ENCODE data around the gene CHRNA1. TPM values are rescaled to one million over a fixed set of nuclear protein-coding genes. Genes with fewer than 3 reads are reported as not detected.

Gene CHRNA1
- total and polyA plus RNA-seq, 2 of the 13 experiments (the other 11 are each of a cell fraction or from before 2014, with no cell fraction given), result not detected

DNA sequence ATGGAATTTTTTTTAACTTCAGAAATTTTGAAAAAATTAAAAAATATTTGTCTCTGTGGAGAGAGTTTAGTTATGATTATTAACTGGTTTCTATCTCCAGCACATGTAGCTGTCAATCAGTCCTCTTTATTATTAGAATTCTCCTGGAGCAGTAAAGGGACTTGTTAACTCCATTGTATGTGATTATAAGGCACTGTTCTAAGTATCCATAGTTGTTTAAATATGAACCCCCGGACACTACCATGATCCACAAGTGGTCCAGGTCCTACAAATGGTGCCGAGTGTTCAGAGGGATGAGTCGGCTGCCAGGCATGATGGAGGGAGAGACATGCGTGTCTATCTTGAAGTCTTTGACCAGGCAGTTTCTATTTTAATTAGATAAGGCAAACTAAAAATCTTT is 492 bp downstream of the CHRNA1 start:
- 42% methylated on average over 4 of the region's 4 CpGs for WGBS (ENCODE audit: low lambda C conversion rate)
- Histone ChIP-seq H3K4me1 (ENCODE audit: insufficient read depth, low read length) (no peaks in the 10 kb centered on the region), H3K4me2 (ENCODE audit: low read depth, low read length) (no peak overlapping the region), H3K9ac (ENCODE audit: insufficient read depth, low read depth, low read length) (no peak overlapping the region), H4K20me1 (ENCODE audit: insufficient read depth, low read length) (no peaks in the 10 kb centered on the region), H3K4me3 (replicated peaks in 1 of 3; ENCODE audit: insufficient read depth in 1 of 3, low read depth in 2 of 3, low read length in 3 of 3) (no peak overlapping the region), H3K27ac (ENCODE audit: extremely low read length, insufficient read depth, low read length) (no peak overlapping the region), H3K9me3 (ENCODE audit: low read length) (no peaks in the 10 kb centered on the region), H3K79me2 (ENCODE audit: insufficient read depth, low read length) (no peaks in the 10 kb centered on the region), H3K27me3 (ENCODE audit: control insufficient read depth in 1 of 2, insufficient read depth in 2 of 2, low read length in 2 of 2) (peaks cover 0 to 13% of the 10 kb centered on the region in 2 experiments; a peak in 1 of 5 replicates), H2AFZ (ENCODE audit: low read length) (no peak overlapping the region), H3K36me3 (replicated peaks in 1 of 2; ENCODE audit: control insufficient read depth in 1 of 2, insufficient read depth in 2 of 2, low read length in 2 of 2) (no peaks in the 10 kb centered on the region)
- in situ Hi-C loops (cut with HindIII; ENCODE audit: extremely low pct_ligation_motif_present, low pct_unique_long_range_greater_than_20kb), result no loop called here
- TF ChIP-seq FLYWCH1 (CRISPR knock-in tag; IDR thresholded peaks at IDR 0.05) (no peak), ZNF580 (CRISPR knock-in tag; IDR thresholded peaks at IDR 0.05; ENCODE audit: borderline replicate concordance, low read depth) (no peak), CAMTA2 (CRISPR knock-in tag; IDR thresholded peaks at IDR 0.05; ENCODE audit: borderline replicate concordance) (no peak), SMC3 (IDR thresholded peaks at IDR 0.05; ENCODE audit: low read length) (no peak), NKX3-1 (CRISPR knock-in tag; IDR thresholded peaks at IDR 0.05) (no peak), JUNB (CRISPR knock-in tag; IDR thresholded peaks at IDR 0.05; ENCODE audit: borderline replicate concordance) (no peak), GATAD1 (CRISPR knock-in tag; IDR thresholded peaks at IDR 0.05) (no peak), ZZZ3 (CRISPR knock-in tag; IDR thresholded peaks at IDR 0.05; ENCODE audit: borderline replicate concordance) (no peak), MEIS1 (CRISPR knock-in tag; IDR thresholded peaks at IDR 0.05; ENCODE audit: borderline replicate concordance) (no peak), ATF3 (CRISPR knock-in tag; IDR thresholded peaks at IDR 0.05) (no peak), REPIN1 (CRISPR knock-in tag; IDR thresholded peaks at IDR 0.05; ENCODE audit: borderline replicate concordance, low read depth) (no peak), ZNF724P (CRISPR knock-in tag; IDR thresholded peaks at IDR 0.05; ENCODE audit: borderline replicate concordance) (no peak), MAFF (IDR thresholded peaks at IDR 0.05; ENCODE audit: low read depth, low read length) (no peak), ZNF17 (CRISPR knock-in tag; IDR thresholded peaks at IDR 0.05) (no peak)
- ChIA-PET CTCF (ENCODE audit: low intra/inter-chr PET ratio, low total read pairs) (no interaction called here), POLR2A (no interaction called here)
- DNase-seq (ENCODE audit: low spot score) (no peak), FAIRE-seq (no peak), ATAC-seq (no peak)
- no TSS peak for BruUV-seq (replicated peaks)
- intact Hi-C loops (cut with micrococcal nuclease; ENCODE audit: unreplicated experiment), result no loop called here
